HG03565 (cell line): ENCODE measurements around the gene LUC7L3.
"Not testable (repeated sequence)": the region's sequence is repeated elsewhere in the genome, so short reads cannot be mapped to it uniquely, and the experiment has no call there.

ENCODE experiments used
- ATAC-seq: cut with Tn5 transposase; IDR thresholded peaks from one replicate; pipeline ENCODE4 v1.9.1; 2021; ENCODE audit warnings: mild to moderate bottlenecking, moderate library complexity; ENCODE audit not compliant: unreplicated experiment

LUC7L3 gene

DNA sequence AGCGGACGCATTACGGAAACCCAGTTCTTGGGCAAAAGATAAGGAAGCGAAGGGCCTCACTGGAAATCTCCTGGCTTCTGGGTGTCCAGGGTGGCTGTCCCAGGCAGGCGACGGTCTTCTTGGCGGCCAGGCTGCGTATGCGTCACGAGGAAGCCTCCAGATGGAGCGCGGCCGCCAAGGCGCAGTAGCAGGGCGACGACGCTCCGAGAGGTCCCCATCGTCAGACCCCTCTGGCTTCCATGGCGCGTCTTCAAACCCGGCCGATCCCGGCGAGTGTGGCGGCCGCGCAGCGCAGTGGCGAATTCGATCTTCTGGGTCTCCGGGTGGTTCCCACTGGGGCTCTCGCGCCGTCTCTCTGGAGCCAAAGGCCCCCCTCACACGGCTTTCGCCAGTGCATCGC lies 61.8 kb downstream of the LUC7L3 start:
- no peak for ATAC-seq

DNA sequence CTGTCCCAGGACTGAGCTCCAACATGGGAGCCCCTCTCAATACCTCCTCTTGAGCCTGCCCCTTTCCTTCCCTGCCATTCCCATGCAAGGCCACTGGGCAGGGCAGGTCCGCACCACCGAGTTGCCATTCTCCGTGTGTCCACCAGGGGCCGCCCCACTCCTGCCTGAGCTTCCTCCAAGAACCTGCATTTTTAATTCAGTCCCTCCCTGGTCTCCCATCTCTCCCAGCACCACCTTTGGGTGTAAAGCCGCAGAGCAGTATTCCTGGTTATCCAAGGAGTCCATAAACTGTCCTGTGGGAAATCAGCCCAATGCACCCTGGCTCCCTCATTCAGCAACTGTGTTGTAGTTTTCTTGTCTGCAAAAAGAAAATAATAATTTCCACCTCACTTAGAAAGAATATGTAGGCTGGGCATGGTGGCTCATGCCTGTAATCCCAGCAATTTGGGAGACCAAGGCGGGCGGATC lies 63.8 kb downstream of the LUC7L3 start:
- no peak for ATAC-seq

DNA sequence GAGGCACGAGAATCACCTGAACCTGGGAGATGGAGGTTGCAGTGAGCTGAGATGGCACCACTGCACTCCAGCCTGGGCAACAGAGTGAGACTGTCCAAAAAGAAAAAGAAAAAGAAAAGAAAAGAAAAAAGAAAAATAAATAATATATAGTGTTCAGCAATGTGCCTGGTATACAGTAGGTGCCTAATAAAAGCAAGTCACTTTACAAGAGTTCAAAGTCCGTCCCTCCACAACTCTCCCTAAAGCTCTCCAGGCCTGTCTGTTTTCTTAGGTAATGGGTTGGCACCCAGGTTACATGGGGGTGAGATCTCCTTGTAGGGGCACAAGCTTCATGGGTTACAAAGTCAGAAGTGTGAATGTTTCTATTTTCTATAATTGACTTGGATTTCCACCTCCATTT lies 64.5 kb downstream of the LUC7L3 start:
- ATAC-seq, result no peak

DNA sequence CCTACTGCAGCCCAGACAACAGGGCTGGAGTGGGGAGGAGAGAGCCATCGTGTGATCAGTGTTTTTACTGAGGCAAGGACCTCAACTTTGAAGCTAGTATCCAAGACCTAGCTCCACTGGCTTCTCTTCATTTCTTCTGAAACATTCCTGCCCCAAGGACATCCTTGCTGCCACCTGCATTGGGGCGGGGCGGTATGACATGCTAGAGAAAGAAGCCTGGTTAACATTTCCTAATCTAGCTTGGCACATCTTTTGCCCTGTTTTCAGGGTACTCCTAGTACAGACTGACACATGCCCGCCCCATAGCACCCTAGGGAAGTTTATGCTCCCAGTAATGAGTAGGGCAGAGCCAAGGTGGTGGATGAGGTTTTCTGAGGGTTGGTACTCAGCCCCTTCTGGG lies 65.7 kb downstream of the LUC7L3 start:
- ATAC-seq, result no peak

DNA sequence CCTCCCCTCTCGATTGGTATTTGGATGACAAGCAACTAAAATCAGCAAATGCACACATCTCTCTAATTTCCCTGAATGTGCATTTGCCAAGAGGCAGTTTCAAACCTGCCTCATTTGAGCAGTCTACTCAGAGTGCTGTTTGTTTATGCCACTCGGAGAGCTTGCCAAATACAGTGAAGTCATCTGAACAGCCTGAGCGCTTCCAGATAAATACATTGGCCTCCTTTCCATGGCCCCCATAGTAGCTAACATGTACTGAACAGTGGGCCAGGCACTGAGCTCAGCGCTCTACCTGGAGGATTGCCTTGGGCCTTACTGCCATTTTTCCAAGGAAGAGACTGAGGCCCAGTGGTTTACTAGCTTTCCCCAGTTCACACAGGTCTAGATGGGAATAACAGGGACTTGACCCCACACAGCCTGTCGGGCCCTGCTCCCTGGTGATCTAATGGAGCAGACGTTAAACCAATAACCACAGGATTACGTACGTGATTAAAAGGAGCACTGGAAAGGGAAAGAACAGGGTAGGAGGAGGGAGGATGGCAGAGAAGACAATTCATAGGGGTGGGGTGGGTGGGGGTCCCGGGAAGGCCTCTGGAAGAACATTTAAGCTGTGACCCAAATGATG lies 66.7 kb downstream of the LUC7L3 start:
- ATAC-seq, result no peak

DNA sequence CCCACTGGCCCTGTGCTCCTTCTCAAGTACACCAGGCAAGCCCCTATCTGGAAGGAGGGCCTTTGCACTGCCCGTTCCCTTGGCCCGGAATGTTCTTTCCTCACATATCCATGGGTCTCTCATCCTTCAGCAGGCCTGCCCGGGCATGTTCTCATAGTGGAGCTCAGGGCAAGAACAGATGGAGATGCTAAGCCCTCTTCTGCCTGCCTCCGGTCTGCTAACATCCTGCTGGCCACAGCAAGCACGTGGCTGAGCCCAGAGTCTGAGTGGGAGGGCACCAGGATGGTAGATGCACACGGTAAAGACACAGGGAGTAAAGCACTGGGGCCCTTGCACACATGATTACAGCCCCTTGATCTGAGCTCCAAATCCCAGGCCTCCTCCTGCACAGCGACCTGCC lies 67.7 kb downstream of the LUC7L3 start:
- ATAC-seq, result no peak

DNA sequence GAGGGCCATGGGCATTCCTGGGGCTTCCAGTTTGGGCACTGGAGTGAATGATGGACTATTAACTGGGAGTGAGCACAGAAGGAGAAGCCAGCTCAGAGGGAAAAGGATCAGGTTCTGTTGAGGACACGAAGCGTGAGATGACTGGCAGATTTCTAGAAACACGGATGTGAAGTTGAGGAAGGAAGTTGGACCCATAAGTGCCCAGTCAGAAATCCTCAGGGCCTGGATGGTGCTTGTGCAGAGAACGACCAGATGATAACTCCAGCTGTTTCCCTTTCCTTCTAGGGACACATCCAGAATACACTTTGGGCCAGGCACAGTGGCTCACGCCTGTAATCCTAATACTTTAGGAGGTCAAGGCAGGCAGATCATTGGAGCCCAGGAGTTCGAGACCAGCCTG lies 71.2 kb downstream of the LUC7L3 start:
- no peak for ATAC-seq

DNA sequence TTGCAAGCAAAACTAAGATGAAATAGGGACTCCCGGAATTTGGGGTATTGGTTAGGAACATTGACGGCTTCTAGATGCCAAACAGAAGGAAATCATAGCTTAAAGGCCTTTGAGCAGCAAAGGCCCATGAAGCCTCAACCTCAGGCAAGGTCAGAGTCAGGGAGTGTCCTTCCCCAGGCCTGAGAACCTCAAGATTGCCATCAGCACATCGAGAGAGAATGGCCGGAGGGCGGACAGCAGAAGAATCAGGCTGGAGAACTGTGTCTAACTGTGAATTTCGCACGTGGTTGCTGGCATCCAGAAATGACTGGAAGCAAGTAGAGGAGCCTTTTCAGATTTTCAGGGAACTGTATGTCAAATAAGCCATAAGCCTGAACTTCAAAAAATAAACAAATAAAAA lies 72.7 kb downstream of the LUC7L3 start:
- ATAC-seq, result no peak

DNA sequence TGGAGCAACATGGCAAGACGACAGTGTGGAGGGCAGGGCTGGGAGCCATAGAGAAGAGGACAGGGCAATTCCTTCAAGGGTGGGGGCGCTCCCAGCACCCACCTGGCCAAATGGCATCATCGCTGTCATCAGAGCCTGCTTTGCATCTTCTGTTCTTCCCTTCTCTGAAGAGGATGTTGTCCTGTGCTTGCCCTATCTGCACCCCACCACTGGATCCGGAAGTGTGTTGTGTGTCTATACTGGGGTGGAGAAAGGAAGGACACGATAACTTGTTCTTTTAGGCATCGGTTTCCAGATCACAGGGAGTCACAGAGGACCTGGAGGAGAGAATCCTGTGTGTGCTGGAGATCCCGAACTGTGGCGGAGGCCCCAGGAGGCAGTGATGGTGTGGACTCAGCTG lies 73.6 kb downstream of the LUC7L3 start:
- ATAC-seq, result no peak

DNA sequence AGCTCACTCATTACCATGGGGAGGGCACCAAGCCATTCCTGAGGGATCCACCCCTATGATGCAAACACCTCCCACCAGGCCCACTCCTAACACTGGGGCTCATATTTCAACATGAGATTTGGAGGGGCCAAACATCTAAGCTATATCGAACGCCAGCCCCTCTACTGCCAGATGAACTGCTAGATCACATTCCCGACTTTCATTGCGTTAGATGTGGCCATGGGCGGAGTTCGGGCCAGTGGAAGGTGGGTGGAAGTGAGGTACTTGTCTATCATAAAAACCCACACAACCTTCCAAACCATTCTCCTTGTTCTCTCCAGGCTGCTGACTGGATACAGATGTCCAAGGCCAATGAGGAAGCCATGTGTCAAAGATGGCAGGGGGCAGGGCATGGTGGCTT lies 75.0 kb downstream of the LUC7L3 start:
- ATAC-seq, result no peak

DNA sequence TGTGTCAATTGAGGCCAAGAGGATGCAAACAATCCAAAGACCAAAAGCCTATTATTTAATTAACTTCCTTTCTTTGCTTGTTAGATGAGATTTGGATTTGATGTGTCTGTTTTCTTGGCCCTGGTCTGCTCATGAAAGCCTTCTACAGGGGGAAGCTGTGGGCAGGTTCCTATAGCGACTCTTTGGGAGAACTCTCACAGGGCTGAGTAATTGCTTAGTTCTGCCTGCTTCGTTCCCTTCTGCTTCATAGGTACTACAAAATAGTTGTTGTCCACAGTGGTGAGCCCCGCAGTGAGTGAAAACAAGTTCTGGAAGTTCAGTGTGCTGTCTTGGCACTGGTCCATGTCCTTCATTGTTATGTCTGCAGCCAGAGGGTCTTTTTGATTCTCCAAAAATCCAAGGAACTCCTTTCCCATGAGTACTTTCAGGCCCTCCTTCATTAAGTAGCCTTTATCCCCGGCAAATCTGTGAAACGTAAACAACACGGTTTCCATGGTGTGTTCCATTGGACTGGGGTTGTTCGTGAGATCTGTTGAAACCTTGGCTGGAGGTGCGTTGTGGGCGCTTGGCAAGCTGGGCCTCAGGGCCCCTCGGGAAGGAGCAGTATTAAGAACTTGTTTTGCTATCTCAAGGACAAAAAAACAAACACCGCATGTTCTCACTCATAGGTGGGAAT lies 77.9 kb downstream of the LUC7L3 start:
- ATAC-seq, result no peak

DNA sequence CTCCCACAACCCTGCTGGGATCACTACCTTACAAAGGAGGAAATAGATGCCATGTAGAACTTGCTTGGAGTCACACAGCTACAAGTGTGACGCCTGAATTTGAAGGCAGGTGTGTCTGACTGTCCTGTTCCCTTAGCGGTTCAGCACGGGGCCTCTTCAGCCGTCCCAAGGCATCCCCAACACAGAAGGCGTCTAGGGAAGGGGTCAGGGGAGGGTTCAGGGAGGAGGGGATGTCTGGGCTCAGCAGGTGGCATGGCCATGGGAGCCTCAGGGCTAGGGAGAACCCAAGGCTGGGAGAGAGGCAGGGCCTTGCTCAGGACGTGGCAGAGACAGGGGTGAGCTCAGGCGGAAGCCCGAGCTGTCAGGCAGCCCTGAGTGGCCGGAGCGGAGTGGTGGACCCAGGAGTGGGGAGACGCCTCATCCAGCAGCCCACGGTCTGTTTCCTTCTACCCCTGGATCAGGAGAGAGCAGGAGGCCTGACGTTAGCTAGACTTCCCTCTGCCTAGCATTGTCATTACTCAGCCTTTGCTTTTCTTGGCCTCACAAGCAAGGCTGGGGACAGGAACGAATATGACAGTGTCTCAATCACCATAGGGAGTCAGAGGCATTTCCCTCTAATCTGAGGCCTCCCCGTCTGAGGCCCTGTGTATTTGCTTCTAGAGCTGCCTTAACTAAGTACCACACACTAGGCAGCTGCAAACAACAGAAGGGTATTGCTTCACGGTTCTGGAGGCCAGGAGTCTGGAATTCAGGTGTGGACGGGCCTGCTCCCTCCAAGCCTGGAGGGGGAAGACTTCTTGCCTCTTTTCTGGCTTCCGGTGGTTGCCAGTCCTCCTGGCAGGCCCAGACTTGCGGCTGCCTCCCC lies 79.3 kb downstream of the LUC7L3 start:
- ATAC-seq, result no peak

DNA sequence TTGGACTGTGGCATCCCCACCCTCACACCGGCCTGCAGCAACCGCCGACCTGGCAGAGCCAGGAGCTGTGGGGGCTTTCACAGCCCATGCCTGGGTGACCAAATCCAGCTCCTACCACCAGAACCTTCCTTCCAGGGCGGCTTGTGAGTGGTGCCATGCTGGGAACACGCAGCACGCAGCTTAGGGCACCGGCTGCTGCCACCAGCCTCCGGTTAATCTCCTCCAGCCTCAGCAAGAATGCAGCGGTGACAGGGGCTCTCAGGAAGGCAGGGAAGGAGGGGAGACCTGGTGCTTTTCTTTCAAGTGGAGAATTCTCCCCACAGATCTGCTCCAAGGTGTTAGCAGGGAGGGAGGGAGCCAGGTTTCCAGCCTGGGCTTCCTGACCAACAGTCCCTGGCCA lies 80.2 kb downstream of the LUC7L3 start:
- no peak for ATAC-seq

DNA sequence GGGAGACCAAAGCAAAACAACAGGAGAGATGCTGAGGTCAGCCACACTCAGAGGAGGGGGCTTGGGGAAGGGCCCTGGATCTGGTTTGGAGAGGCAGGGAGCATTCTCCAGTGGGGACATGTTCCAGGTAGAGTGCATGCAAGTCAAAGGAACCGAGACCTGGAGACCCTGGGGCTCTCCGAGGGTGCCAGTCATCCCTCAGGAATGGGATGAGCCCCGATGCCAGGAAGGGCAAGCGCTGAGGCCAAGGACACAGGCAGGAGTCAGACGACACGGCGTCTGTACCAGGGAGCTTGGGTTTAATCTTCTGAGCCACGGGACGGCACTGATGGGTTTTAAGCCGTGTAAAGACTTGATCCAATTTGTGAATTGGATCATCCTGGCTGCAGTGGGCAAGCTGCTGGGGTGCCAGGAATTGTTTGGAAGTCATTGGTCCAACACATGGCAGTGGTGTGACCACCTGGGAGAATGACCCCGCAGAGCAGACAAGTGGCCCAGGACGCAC lies 80.8 kb downstream of the LUC7L3 start:
- ATAC-seq, result no peak

DNA sequence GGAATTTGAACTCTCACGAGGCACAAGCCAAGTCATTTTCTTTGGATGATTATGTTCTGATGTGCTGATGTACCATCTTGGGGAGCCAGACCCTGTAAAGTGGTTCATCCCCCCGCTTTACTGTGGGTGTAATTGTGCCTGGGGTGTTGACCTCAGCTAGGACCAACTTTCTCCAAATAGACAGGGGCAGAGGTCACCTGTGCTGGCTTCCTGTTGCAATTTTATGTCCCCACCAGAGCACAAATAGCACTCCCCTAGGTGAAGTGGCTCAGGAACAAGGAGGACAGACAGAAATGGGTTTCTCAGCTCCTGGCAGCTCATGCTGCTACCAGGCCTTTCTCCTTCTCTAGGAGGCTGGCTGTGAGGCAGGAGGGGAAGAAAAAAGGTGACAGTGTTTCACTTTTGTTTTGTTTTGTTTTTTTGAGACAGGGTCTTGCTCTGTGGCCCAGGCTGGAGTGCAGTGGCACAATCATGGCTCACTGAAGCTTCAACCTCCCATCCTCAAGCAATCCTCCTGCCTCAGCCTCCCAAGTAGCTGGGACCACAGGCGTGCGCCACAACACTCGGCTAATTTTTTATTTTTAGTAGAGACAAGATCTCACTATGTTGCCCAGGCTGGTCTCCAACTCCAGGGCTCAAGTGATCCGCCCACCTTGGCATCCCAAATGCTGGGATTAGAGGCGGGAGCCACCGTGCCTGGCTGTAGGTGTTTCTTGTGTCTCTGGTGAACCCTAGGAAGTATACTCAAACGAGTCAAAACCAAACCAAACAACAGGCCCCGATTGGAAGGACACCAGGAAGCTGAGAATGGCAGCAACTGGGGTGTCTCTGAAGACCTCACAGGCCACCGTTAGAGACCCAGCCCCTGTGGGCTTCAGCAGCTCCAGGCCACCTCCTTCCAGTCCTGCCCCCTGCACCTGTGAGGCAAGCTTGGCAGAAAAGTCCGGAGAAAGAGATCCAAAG lies 83.5 kb downstream of the LUC7L3 start:
- no peak for ATAC-seq

DNA sequence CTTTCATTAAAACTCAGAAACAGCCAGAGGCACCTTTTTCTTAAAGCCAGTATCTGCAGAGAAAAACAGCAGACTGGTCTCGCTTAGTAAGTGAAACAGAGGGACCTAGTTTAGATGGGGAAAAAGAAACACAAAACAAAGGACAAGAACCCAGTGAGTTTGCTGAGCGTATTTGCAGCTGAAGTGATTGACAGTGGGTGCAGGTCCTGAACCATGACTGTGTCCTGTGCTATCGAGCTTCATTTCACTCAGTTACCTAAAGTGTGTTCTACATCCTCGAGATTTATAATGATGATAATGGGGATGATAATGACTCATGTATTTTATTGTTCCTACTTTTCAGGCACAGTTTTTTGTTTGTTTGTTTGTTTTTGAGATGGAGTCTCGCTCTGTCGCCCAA lies 84.3 kb downstream of the LUC7L3 start:
- ATAC-seq, result no peak

DNA sequence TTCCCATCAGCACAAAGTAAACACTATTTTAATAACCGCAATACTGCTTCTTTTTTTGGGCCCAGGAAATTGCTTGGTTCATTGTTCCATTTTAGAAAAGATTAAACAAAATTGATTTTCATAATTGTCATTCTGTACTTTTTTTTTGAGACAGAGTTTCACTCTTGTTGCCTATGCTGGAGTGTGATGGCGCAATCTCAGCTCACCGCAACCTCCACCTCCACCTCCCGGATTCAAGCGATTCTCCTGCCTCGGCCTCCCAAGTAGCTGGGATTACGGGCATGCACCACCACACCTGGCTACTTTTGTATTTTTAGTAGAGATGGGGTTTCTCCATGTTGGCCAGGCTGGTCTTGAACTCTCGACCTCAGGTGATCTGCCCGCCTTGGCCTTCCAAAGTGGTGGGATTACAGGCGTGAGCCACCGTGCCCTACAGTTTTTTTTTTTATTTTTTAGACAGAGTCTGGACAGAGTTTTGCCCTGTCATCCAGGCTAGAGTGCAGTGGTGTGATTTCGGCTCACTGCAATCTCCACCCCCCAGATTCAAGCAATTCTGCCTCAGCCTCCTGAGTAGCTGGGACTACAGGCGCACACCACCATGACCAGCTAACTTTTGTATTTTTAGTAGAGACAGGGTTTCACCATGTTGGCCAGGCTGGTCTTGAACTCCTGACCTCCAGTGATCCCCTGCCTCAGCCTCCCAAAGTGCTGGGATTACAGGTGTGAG lies 85.5 kb downstream of the LUC7L3 start:
- not testable (repeated sequence) for ATAC-seq

DNA sequence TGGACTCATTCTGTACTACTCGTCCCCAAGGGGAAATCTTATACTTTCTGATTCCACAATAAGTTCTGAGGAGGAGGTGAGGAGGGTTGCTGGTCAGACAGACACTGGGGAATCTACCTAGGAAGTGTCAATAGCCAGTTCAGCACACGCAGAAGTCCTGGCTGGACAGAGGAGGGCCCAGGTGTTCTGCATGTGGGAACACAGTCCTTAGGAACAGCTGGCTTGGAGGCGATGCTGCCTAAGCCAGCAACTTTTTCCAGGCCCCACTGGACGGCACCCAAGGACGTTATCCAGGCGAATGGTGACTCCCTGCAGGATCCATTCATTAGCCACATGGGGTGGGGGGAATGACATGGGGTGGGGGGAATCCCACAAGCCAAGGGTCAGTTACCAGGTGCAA lies 86.1 kb downstream of the LUC7L3 start:
- ATAC-seq, result no peak
